GM23248 (cell line): ENCODE data around the gene PEMT.

Experiments
- EZH2 ChIP-seq: fragments of 200-600 bp; sonication (generic); IDR thresholded peaks from 2 replicates; pipeline ENCODE4 v1.6.1; 2018; ENCODE audit warnings: antibody characterized with exemption, mild to moderate bottlenecking; ENCODE audit not compliant: insufficient read depth, poor library complexity, severe bottlenecking
- EZH2phosphoT487 ChIP-seq: fragments of 200-600 bp; sonication (generic); IDR thresholded peaks from 2 replicates; pipeline ENCODE4 v1.6.1; 2018; ENCODE audit warnings: antibody characterized with exemption, moderate library complexity, mild to moderate bottlenecking, low read depth; ENCODE audit not compliant: insufficient read depth

DNA sequence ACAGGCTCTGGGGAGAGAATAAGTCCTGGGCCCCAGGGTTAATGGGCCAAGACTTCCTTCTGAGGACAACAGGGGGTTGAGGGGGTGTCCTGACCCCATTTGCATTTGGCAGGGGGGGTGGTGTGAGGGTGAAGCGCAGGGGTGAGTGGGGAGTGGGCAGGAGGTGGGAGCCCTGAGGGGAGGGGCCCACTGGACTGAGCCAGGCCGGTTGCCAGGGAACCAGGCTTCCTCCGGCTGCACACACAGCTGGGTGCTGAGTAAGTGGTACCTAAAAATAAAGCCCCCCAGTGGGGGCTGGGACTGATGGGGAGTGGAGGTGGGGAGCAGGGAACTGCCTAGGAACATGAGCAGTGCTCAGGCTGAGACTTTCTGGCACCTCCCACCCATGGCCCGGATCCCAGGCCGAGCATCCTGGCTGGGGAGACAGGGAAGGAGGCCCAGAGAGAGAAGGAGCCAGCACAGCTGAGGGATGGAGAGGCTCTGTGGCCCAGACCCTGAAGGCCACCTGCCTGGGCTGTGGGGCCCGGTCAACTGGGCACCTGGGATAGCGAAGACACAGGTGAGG is 87.9 kb downstream of the PEMT start:
- no peak for TF ChIP-seq EZH2phosphoT487
- TF ChIP-seq EZH2 = no peak
